ENCODE data around the gene SCN11A.
"Not testable (repeated sequence)": the region's sequence is repeated elsewhere in the genome, so short reads cannot be mapped to it uniquely, and the experiment has no call there.

The SCN11A gene

DNA sequence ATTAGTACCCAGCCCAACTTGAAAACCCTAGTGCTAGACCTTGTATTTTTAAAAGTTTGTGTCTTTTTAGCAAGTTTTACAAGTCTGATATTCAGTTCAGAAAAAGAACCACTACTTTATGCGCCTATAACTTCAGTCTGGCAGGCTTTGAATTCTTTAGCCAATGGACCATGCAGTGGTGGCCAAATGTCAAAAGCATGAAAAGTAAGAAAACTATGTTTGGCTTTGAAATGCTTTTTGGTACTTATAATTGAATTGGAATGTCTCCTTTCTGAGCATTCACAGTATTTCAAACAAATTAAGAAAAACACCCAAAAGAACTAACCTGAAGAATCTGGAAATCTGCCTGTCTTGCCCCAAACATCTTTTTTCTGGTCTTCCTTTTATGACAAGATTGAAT, 12.9 kb upstream of the SCN11A start:
- DNase-seq (ENCODE audit: insufficient read length) (no peak), FAIRE-seq (no peak)
- TF ChIP-seq POLR2A (IDR thresholded peaks at IDR 0.05; ENCODE audit: low read depth, low read length) (no peak), POLR2AphosphoS5 (IDR thresholded peaks at IDR 0.05; ENCODE audit: low read depth, low read length) (no peak), TAF1 (IDR thresholded peaks at IDR 0.05; ENCODE audit: borderline replicate concordance, low read depth, low read length) (no peak)

DNA sequence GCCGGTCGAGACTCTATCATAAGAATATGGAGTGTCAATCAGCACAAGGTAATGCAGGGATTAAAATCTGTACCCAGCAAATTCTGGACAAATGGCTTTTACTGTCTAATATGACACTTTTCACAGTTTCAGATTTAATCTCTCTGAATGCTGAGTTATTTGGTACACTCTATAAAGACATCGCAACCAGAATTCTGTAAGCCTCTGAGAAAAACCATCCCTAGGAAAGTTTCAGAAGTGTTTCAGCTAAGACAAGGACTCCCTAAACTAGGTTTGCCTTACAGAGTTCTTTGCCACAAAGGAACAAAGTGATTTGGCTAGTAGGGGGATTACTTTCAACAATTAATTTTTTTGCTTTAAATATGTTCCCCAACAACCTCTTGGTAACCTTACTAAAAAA, 11.4 kb upstream of the SCN11A start:
- TF ChIP-seq TAF1 (IDR thresholded peaks at IDR 0.05; ENCODE audit: borderline replicate concordance, low read depth, low read length), result no peak
- TF ChIP-seq POLR2A (IDR thresholded peaks at IDR 0.05; ENCODE audit: low read depth, low read length), result no peak
- TF ChIP-seq POLR2AphosphoS5 (IDR thresholded peaks at IDR 0.05; ENCODE audit: low read depth, low read length), result no peak
- DNase-seq (ENCODE audit: insufficient read length) (no peak), FAIRE-seq (no peak)

DNA sequence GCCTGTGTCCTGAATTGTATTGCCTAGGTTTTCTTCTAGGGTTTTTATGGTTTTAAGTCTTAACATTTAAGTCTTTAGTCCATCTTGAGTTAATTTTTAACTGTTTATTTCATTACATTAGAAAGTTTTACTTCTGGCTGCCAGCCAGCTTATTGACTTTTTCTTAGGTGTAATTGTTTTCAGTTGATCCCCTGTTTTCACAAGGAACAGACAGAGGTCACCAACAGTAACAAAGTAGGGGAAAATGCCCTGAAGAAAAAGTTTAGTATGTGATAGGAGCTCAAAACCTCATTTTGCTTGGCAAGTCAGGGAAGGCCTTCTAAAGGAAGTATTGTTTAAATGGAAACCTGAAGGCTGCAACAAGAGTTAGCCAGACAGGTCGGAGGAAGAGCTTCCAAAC, 10.4 kb upstream of the SCN11A start:
- no peak for DNase-seq (ENCODE audit: insufficient read length)
- TF ChIP-seq POLR2AphosphoS5 (IDR thresholded peaks at IDR 0.05; ENCODE audit: low read depth, low read length) (no peak), TAF1 (IDR thresholded peaks at IDR 0.05; ENCODE audit: borderline replicate concordance, low read depth, low read length) (no peak), POLR2A (IDR thresholded peaks at IDR 0.05; ENCODE audit: low read depth, low read length) (no peak)
- FAIRE-seq, result no peak

DNA sequence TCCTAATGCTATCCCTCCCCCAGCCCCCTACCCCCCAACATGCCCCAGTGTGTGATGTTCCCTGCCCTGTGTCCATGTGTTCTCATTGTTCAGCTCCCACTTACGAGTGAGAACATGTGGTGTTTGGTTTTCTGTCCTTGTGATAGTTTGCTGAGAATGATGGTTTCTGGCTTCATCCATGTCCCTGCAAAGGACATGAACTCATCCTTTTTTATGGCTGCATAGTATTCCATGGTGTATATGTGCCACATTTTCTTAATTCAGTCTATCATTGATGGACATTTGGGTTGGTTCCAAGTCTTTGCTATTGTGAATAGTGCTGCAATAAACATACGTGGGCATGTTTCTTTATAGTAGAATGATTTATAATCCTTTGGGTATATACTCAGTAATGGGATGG, 9.5 kb upstream of the SCN11A start:
- DNase-seq (ENCODE audit: insufficient read length); FAIRE-seq: not testable (repeated sequence)

DNA sequence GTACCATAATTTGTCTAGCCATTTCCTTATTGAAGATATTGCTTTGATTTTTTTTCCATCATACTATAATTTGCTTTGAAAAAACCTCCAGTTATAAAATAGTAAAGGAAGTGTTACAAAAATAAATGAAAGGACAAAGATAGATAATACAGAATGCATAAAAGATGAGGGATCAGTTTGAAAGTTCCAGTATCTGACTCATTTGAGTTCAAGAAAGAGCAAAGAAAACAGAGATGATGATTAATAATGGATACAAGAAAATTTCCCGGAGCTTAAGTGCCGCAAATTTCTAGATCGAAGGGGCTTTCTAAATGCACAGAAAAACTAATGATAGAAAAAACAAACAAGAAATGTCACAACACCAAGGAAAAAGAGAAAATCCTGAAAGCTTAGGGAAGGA, 4.4 kb upstream of the SCN11A start:
- DNase-seq (ENCODE audit: insufficient read length) (no peak), FAIRE-seq (no peak)
- TF ChIP-seq POLR2A (IDR thresholded peaks at IDR 0.05; ENCODE audit: low read depth, low read length) (no peak), TAF1 (IDR thresholded peaks at IDR 0.05; ENCODE audit: borderline replicate concordance, low read depth, low read length) (no peak)

DNA sequence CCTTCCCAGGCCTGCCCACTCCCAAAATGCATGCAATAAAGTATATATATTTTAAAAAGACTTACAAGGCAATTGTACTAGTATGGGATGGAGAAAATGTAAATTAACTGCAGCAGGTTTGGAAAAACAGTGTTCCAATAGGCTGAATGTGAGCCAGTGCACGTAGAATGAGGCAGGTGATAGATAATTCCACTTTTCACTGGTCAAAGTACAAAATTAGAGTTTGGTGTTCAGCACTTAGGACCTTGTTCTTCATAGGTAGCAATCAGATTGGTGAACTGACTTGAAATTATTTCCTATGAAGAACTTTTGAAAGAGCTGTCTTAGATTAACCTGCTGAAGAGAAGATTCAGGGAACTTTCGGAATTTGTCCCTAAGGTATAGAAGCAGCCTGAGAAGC, 2.0 kb upstream of the SCN11A start:
- no peak for TF ChIP-seq POLR2AphosphoS5 (IDR thresholded peaks at IDR 0.05; ENCODE audit: low read depth, low read length)
- TF ChIP-seq POLR2A (IDR thresholded peaks at IDR 0.05; ENCODE audit: low read depth, low read length), result no peak
- no peak for TF ChIP-seq TAF1 (IDR thresholded peaks at IDR 0.05; ENCODE audit: borderline replicate concordance, low read depth, low read length)
- FAIRE-seq, result no peak
- DNase-seq (ENCODE audit: insufficient read length), result no peak

DNA sequence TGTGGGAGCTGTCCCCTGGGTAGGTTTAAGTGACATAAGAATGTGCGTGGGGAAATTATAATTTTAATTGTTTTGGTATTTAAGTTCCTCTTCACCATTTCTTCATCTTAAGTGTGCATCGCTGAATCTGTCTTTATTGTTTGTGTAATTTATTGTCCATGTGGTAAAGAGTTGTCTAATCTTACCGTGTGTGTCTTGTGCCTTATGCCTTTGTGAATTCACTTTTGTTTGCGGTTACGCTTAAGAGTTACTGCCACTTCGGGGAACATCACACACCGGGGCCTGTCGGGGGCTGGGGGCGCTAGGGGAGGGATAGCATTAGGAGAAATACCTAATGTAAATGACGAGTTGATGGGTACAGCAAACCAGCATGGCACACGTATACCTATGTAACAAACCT, 839 bp upstream of the SCN11A start:
- TF ChIP-seq POLR2A (IDR thresholded peaks at IDR 0.05; ENCODE audit: low read depth, low read length), result no peak
- TF ChIP-seq TAF1 (IDR thresholded peaks at IDR 0.05; ENCODE audit: borderline replicate concordance, low read depth, low read length), result no peak
- no peak for TF ChIP-seq POLR2AphosphoS5 (IDR thresholded peaks at IDR 0.05; ENCODE audit: low read depth, low read length)
- no peak for DNase-seq (ENCODE audit: insufficient read length)
- no peak for FAIRE-seq

DNA sequence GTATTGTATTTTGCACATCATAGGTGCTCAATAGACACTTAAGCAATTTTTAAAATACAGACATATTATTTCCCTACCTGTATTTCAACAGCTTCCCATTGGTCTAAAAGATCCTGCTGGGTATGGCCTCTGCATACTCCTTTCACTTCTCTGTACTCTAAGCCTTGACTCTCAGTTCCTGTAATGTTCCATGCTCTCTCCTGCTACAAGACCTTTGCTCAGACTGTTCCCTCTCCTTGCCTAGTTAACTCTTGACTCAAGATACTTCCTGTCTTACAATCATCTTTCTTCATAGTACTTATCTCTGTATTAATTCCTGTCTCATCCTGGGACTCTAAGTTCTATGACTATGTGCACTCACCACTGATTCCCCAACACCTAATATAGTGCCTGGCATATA, 1.7 kb downstream of the SCN11A start:
- no peak for FAIRE-seq
- no peak for TF ChIP-seq TAF1 (IDR thresholded peaks at IDR 0.05; ENCODE audit: borderline replicate concordance, low read depth, low read length)
- no peak for TF ChIP-seq POLR2A (IDR thresholded peaks at IDR 0.05; ENCODE audit: low read depth, low read length)
- TF ChIP-seq POLR2AphosphoS5 (IDR thresholded peaks at IDR 0.05; ENCODE audit: low read depth, low read length), result no peak
- DNase-seq (ENCODE audit: insufficient read length), result no peak

DNA sequence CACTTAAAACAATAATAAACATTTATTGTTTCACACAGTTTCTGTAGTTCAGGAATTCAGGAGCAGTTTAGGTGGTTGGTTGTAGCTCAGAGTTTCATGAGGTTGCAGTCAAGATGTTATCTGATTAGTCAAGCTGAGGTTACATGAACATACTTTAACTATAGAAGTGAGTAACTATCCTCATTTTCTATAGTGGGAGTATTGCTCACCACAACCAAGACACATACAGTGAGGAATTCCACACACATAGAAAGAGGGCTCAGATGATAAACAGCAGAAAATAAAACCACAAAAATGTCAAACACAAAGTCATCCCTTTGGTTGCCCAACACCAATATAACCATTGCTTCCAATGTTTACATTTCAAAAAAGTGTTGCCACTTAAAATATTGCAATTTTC, 13.6 kb downstream of the SCN11A start:
- FAIRE-seq (no peak), DNase-seq (ENCODE audit: insufficient read length) (no peak)
- TF ChIP-seq TAF1 (IDR thresholded peaks at IDR 0.05; ENCODE audit: borderline replicate concordance, low read depth, low read length) (no peak), POLR2AphosphoS5 (IDR thresholded peaks at IDR 0.05; ENCODE audit: low read depth, low read length) (no peak), POLR2A (IDR thresholded peaks at IDR 0.05; ENCODE audit: low read depth, low read length) (no peak)

DNA sequence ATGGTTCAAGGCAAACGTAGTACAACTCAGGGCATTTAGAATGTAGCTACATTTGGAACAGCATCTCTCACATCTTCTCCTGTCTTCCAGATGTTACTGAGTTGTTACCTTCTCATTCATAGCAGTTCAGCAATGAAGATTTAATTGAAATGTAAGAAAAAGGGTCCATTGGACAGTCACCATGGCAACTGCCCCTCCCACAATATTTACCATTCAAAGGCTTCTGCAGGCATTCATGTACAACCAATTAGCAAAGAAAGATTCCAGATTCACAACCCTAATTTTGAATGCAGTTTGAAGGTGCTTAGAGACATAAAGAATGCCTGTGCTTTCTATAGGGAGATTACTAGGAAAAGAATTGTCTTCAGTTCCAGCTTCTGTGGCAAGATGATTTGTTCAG, 22.2 kb downstream of the SCN11A start:
- no peak for TF ChIP-seq TAF1 (IDR thresholded peaks at IDR 0.05; ENCODE audit: borderline replicate concordance, low read depth, low read length)
- no peak for TF ChIP-seq POLR2A (IDR thresholded peaks at IDR 0.05; ENCODE audit: low read depth, low read length)
- no peak for TF ChIP-seq POLR2AphosphoS5 (IDR thresholded peaks at IDR 0.05; ENCODE audit: low read depth, low read length)
- no peak for DNase-seq (ENCODE audit: insufficient read length)
- no peak for FAIRE-seq

DNA sequence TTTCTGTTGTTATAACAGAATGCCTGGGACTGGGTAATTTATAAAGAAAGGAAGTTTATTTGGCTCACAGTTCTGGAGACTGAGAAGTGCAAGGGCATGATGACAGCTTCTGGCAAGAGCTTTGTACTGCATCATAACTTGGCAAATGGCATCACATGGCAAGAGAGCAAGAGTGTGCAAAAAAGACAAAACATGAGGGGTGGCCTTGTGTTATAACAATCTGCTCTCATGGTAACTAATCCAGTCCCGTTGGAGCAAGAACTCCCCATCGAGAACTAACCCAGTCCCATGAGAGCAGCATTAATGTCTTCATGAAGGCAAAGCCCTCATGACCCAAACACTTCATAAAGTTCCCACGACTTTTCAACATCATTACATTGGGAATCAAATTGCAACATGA, 23.2 kb downstream of the SCN11A start:
- FAIRE-seq (no peak), DNase-seq (ENCODE audit: insufficient read length) (no peak)
- TF ChIP-seq POLR2AphosphoS5 (IDR thresholded peaks at IDR 0.05; ENCODE audit: low read depth, low read length), result no peak
- no peak for TF ChIP-seq POLR2A (IDR thresholded peaks at IDR 0.05; ENCODE audit: low read depth, low read length)
- TF ChIP-seq TAF1 (IDR thresholded peaks at IDR 0.05; ENCODE audit: borderline replicate concordance, low read depth, low read length), result no peak

DNA sequence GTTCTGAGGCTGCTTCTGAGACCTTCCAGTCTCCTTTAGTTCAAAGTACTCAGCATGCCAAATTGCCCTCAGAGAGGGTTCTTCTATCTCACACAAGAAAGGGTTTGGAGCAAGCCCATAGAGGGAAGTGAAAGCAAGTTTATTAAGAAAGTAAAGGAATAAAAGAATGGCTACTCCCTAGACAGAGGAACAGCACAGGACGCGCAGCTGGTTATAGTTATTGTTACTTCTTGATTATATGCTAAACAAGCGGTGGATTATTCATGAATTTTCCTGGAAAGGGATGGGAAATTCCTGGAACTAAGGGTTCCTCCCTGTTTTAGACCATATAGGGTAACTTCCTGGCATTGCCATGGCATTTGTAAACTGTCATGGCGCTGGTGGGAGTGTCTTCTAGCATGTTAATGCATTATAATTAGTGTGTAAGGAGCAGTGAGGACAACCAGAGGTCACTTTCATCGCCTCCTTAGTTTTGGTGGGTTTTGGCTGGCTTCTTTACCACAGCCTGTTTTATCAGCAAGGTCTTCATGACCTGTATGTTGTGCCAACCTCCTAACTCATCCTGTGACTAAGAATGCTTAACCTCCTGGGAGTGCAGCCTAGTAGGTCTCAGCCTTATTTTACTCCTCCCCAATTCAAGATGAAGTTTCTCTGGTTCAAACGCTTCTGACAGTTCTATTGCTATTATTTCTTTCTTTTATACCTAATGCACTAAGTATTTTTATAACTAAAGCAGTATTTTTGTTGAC, 26.3 kb downstream of the SCN11A start:
- TF ChIP-seq POLR2AphosphoS5 (IDR thresholded peaks at IDR 0.05; ENCODE audit: low read depth, low read length) (no peak), POLR2A (IDR thresholded peaks at IDR 0.05; ENCODE audit: low read depth, low read length) (no peak), TAF1 (IDR thresholded peaks at IDR 0.05; ENCODE audit: borderline replicate concordance, low read depth, low read length) (no peak)
- no peak for DNase-seq (ENCODE audit: insufficient read length)
- no peak for FAIRE-seq

DNA sequence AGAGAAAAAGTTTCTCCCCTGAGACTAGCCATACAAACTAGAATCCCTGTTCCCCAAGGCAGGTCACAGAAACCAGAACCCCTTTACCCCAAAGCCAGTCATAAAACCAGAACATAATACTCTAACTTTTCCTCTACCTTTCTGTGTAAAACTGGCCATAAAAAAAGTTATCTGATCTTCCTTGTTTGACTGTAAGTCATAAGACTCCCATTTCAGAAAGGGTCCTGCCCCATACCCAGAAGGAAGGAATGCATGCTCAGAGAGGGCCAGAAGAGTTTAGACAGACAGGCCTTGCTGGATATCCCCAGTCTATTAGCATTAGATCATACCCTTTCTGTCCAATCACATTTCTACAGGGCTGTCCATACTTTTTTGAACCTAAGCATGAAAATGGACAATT, 27.2 kb downstream of the SCN11A start:
- FAIRE-seq, result no peak
- TF ChIP-seq TAF1 (IDR thresholded peaks at IDR 0.05; ENCODE audit: borderline replicate concordance, low read depth, low read length), result no peak
- TF ChIP-seq POLR2AphosphoS5 (IDR thresholded peaks at IDR 0.05; ENCODE audit: low read depth, low read length), result no peak
- no peak for TF ChIP-seq POLR2A (IDR thresholded peaks at IDR 0.05; ENCODE audit: low read depth, low read length)
- DNase-seq (ENCODE audit: insufficient read length), result no peak

Measured in GM12892 (cell line).